Fibroblast of the conjunctiva (primary cell): ENCODE results near the gene AHI1.
"Not testable (repeated sequence)": the region's sequence is repeated elsewhere in the genome, so short reads cannot be mapped to it uniquely, and the experiment has no call there.

Experiments used
- DNase-seq: peaks from one replicate; pipeline ENCODE4 v3.0.0-alpha.2; 2010; ENCODE audit warnings: low read depth

AHI1 gene

GRCh38 chr6:135505648-135506047, 8.1 kb upstream of the AHI1 start:
- no peak for DNase-seq

- DNase-seq = no peak
Observed at GRCh38 chr6:135505222-135505621, 7.7 kb upstream of the AHI1 start.

GRCh38 chr6:135504734-135505133, 7.2 kb upstream of the AHI1 start:
- no peak for DNase-seq

GRCh38 chr6:135503703-135504475, 6.3 kb upstream of the AHI1 start:
- DNase-seq = no peak

- DNase-seq = no peak
Observed at GRCh38 chr6:135499441-135500340, 2.2 kb upstream of the AHI1 start.

GRCh38 chr6:135498185-135498841, 773 bp upstream of the AHI1 start:
- peak; percentile 79 for DNase-seq

GRCh38 chr6:135496800-135497411, 634 bp downstream of the AHI1 start:
- no peak for DNase-seq

GRCh38 chr6:135493218-135493961, 4.2 kb downstream of the AHI1 start:
- DNase-seq = no peak

- DNase-seq = no peak
Observed at GRCh38 chr6:135490381-135490780, 7.2 kb downstream of the AHI1 start.

- DNase-seq = no peak
Observed at GRCh38 chr6:135488023-135488422, 9.5 kb downstream of the AHI1 start.

GRCh38 chr6:135483903-135484302, 13.6 kb downstream of the AHI1 start:
- DNase-seq = not testable (repeated sequence)

- no peak for DNase-seq
Observed at GRCh38 chr6:135481783-135482369, 15.7 kb downstream of the AHI1 start.

GRCh38 chr6:135479601-135480000, 17.9 kb downstream of the AHI1 start:
- DNase-seq = no peak

- DNase-seq = no peak
Observed at GRCh38 chr6:135478626-135479025, 18.9 kb downstream of the AHI1 start.

- no peak for DNase-seq
Observed at GRCh38 chr6:135475292-135475886, 22.2 kb downstream of the AHI1 start.

GRCh38 chr6:135474362-135474761, 23.2 kb downstream of the AHI1 start:
- no peak for DNase-seq

GRCh38 chr6:135465903-135466302, 31.6 kb downstream of the AHI1 start:
- DNase-seq = no peak

GRCh38 chr6:135465307-135465706, 32.2 kb downstream of the AHI1 start:
- no peak for DNase-seq

- no peak for DNase-seq
Observed at GRCh38 chr6:135464634-135465033, 32.9 kb downstream of the AHI1 start.

GRCh38 chr6:135461208-135461607, 36.3 kb downstream of the AHI1 start:
- no peak for DNase-seq

- peak; percentile 16 for DNase-seq
Observed at GRCh38 chr6:135458051-135458450, 39.5 kb downstream of the AHI1 start.
